Measurements from ENCODE around the gene GPATCH8.

DNA sequence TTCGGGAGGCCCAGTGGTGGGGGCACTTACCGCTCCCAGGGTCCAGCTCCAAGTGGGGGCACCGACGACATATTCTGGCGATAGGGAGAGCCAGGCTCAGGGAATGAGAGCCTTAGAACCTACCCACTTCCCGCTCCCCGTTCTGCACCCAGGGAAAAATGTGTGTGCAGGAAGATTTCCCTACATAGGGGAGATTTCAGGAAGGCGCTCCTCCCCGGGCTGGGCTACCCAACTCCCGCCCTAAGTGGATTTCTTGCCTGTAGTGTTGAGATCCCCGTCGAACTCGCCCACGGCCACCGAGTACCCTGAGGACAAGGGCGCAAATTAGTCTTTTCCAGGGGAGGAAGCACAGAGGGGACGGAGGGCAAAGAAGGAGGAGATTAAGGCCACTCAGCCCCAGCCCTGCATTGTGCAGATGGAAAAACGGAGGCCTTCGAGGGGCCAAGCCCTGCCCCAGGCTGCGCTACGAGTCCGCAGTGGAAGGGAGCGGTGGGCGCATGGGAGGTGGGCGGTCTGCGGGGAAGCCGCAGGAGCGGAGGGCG lies 118.9 kb downstream of the GPATCH8 start:
- TF ChIP-seq, protein P1, sequence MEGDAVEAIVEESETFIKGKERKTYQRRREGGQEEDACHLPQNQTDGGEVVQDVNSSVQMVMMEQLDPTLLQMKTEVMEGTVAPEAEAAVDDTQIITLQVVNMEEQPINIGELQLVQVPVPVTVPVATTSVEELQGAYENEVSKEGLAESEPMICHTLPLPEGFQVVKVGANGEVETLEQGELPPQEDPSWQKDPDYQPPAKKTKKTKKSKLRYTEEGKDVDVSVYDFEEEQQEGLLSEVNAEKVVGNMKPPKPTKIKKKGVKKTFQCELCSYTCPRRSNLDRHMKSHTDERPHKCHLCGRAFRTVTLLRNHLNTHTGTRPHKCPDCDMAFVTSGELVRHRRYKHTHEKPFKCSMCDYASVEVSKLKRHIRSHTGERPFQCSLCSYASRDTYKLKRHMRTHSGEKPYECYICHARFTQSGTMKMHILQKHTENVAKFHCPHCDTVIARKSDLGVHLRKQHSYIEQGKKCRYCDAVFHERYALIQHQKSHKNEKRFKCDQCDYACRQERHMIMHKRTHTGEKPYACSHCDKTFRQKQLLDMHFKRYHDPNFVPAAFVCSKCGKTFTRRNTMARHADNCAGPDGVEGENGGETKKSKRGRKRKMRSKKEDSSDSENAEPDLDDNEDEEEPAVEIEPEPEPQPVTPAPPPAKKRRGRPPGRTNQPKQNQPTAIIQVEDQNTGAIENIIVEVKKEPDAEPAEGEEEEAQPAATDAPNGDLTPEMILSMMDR (IDR thresholded peaks at IDR 0.05) = no peak
- TF ChIP-seq POLR2A (IDR thresholded peaks at IDR 0.05) = no peak
